NCI-H446 treated with DMSO at 0.1 percent for 48 hours (cell line): Measurements from ENCODE around the gene IYD.
"Not testable (repeated sequence)": the region's sequence is repeated elsewhere in the genome, so short reads cannot be mapped to it uniquely, and the experiment has no call there.

Source experiments
- DNase-seq: peaks from one replicate; lab custom pipeline; 2025; lab: John Stamatoyannopoulos, UW

Gene IYD

GRCh38 chr6:150430815-150431214, 62.0 kb downstream of the IYD start:
- DNase-seq = no peak

GRCh38 chr6:150435360-150435759, 66.5 kb downstream of the IYD start:
- DNase-seq = no peak

GRCh38 chr6:150435832-150436231, 67.0 kb downstream of the IYD start:
- DNase-seq = no peak

GRCh38 chr6:150439373-150439772, 70.6 kb downstream of the IYD start:
- DNase-seq = no peak

GRCh38 chr6:150443621-150444020, 74.8 kb downstream of the IYD start:
- DNase-seq = no peak

GRCh38 chr6:150444308-150444707, 75.5 kb downstream of the IYD start:
- no peak for DNase-seq

- no peak for DNase-seq
Observed at GRCh38 chr6:150445486-150445885, 76.7 kb downstream of the IYD start.

- no peak for DNase-seq
Observed at GRCh38 chr6:150448221-150448620, 79.4 kb downstream of the IYD start.

GRCh38 chr6:150449055-150449454, 80.2 kb downstream of the IYD start:
- not testable (repeated sequence) for DNase-seq

GRCh38 chr6:150450918-150451317, 82.1 kb downstream of the IYD start:
- no peak for DNase-seq

- DNase-seq = no peak
Observed at GRCh38 chr6:150451807-150452427, 83.1 kb downstream of the IYD start.

GRCh38 chr6:150452428-150453243, 83.8 kb downstream of the IYD start:
- DNase-seq = no peak

- DNase-seq = no peak
Observed at GRCh38 chr6:150453357-150453756, 84.5 kb downstream of the IYD start.
